ENCODE measurements around the gene PHACTR4. TPM values are rescaled to one million over a fixed set of nuclear protein-coding genes. Genes with fewer than 3 reads are reported as not detected.

The PHACTR4 gene
- total and polyA plus RNA-seq, 2 of the 13 experiments (the other 11 are each of a cell fraction or from before 2014, with no cell fraction given): 13.9 to 17.1 TPM

DNA sequence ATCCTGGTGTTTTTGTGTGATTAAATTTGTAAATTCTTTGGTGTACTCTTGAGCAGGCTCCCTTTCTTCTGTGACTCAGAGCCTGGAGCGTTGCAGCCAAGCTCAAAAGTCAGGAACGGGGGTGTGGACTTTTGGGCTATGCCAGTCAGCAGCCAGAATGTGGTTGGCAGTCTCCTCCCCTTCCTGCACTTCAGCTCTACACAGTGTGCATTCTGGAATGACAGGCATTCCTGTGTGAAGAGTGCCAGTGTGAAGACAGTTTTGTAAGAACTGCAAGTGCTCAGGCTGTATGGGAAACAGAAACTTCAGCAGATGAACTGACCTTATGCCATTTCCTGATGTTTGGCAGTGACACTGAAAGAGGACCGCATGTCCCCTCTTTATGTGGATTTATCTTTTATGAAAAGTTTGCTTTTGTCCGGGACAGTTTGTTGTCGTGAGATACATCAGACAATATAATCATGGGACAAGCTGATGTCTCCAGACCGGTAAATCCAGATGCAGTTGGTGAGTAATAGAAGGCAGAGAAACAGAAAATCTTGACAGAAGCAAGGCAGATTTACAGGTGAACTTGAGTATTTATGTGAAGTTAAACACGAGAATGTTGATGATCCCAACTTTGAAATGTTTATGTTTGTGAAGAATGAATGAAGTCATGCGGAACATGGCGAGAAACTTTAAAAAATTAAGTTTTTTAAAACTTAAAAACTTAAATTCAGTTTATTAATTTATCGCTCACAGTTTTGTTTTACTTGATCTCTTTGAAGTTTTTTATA, 68.6 kb downstream of the PHACTR4 start (continued):
- TF ChIP-seq, protein P1, sequence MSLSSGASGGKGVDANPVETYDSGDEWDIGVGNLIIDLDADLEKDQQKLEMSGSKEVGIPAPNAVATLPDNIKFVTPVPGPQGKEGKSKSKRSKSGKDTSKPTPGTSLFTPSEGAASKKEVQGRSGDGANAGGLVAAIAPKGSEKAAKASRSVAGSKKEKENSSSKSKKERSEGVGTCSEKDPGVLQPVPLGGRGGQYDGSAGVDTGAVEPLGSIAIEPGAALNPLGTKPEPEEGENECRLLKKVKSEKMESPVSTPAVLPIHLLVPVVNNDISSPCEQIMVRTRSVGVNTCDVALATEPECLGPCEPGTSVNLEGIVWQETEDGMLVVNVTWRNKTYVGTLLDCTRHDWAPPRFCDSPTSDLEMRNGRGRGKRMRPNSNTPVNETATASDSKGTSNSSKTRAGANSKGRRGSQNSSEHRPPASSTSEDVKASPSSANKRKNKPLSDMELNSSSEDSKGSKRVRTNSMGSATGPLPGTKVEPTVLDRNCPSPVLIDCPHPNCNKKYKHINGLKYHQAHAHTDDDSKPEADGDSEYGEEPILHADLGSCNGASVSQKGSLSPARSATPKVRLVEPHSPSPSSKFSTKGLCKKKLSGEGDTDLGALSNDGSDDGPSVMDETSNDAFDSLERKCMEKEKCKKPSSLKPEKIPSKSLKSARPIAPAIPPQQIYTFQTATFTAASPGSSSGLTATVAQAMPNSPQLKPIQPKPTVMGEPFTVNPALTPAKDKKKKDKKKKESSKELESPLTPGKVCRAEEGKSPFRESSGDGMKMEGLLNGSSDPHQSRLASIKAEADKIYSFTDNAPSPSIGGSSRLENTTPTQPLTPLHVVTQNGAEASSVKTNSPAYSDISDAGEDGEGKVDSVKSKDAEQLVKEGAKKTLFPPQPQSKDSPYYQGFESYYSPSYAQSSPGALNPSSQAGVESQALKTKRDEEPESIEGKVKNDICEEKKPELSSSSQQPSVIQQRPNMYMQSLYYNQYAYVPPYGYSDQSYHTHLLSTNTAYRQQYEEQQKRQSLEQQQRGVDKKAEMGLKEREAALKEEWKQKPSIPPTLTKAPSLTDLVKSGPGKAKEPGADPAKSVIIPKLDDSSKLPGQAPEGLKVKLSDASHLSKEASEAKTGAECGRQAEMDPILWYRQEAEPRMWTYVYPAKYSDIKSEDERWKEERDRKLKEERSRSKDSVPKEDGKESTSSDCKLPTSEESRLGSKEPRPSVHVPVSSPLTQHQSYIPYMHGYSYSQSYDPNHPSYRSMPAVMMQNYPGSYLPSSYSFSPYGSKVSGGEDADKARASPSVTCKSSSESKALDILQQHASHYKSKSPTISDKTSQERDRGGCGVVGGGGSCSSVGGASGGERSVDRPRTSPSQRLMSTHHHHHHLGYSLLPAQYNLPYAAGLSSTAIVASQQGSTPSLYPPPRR (CRISPR knock-in tag; IDR thresholded peaks at IDR 0.05; ENCODE audit: borderline replicate concordance): no peak
- TF ChIP-seq ZFP1 (CRISPR knock-in tag; IDR thresholded peaks at IDR 0.05) (no peak), CENPX (CRISPR knock-in tag; IDR thresholded peaks at IDR 0.05) (no peak), ZBTB40 (IDR thresholded peaks at IDR 0.05) (no peak), ZBTB40 (CRISPR knock-in tag; IDR thresholded peaks at IDR 0.05) (no peak), ZBTB34 (CRISPR knock-in tag; IDR thresholded peaks at IDR 0.05) (no peak), ZC3H13 (CRISPR knock-in tag; IDR thresholded peaks at IDR 0.05) (no peak), ZNF850 (CRISPR knock-in tag; conservative IDR thresholded peaks at IDR 0.05) (no peak), KLF6 (CRISPR knock-in tag; IDR thresholded peaks at IDR 0.05) (no peak), SP1 (IDR thresholded peaks at IDR 0.05) (no peak), SP1 (CRISPR knock-in tag; IDR thresholded peaks at IDR 0.05) (peak; percentile 58; the same call in 1 of the 2 replicates), NFE2L1 (CRISPR knock-in tag; IDR thresholded peaks at IDR 0.05; ENCODE audit: borderline replicate concordance) (no peak), ZNF350 (CRISPR knock-in tag; IDR thresholded peaks at IDR 0.05; ENCODE audit: borderline replicate concordance, low read depth) (no peak), EHMT2 (IDR thresholded peaks at IDR 0.05; ENCODE audit: borderline replicate concordance, low read depth, low read length) (no peak)
